ENCODE data around the gene LYG1. TPM values are rescaled to one million over a fixed set of nuclear protein-coding genes. Genes with fewer than 3 reads are reported as not detected.

LYG1 gene
- total RNA-seq, 1 experiment from 2014 or later, result not detected

GRCh38 chr2:99275882-99276281, 25.1 kb downstream of the LYG1 start:
- no peak for DNase-seq (ENCODE audit: low spot score)

- DNase-seq (ENCODE audit: low spot score), result no peak
Observed at GRCh38 chr2:99261242-99261641, 39.8 kb downstream of the LYG1 start.

GRCh38 chr2:99260184-99260583, 40.8 kb downstream of the LYG1 start:
- no peak for DNase-seq (ENCODE audit: low spot score)

GRCh38 chr2:99259465-99259864, 41.5 kb downstream of the LYG1 start:
- DNase-seq (ENCODE audit: low spot score), result no peak

GRCh38 chr2:99256677-99257076, 44.3 kb downstream of the LYG1 start:
- DNase-seq (ENCODE audit: low spot score), result no peak

GRCh38 chr2:99255491-99256318, 45.3 kb downstream of the LYG1 start, which contains the start of gene LYG2:
Gene LYG2, minus strand, starts transcription at chr2:99255666. Its CDS starts 1,406 bp downstream, at chr2:99254260.
- no peak for DNase-seq (ENCODE audit: low spot score)

- DNase-seq (ENCODE audit: low spot score), result no peak
Observed at GRCh38 chr2:99249951-99250350, 51.0 kb downstream of the LYG1 start.

GRCh38 chr2:99242151-99242550, 58.8 kb downstream of the LYG1 start:
- no peak for DNase-seq (ENCODE audit: low spot score)

- no peak for DNase-seq (ENCODE audit: low spot score)
Observed at GRCh38 chr2:99240431-99240830, 60.6 kb downstream of the LYG1 start.

GRCh38 chr2:99238599-99238998, 62.4 kb downstream of the LYG1 start:
- DNase-seq (ENCODE audit: low spot score), result no peak

Other genes starting within 250 kb of the LYG1 start
- gene C2orf15, start 159.5 kb downstream of the LYG1 start, total RNA-seq (2014; rRNA removed; shearing (Covaris generic)), result 1.0 and 1.4 TPM in 2 replicates
- 2.0 and 4.0 TPM in 2 replicates for gene TSGA10, start 146.3 kb downstream of the LYG1 start, total RNA-seq (2014; rRNA removed; shearing (Covaris generic))
- 7.2 and 8.4 TPM in 2 replicates for gene LIPT1, start 146.2 kb downstream of the LYG1 start, total RNA-seq (2014; rRNA removed; shearing (Covaris generic))
- 79.9 and 80.1 TPM in 2 replicates for gene MITD1, start 120.1 kb downstream of the LYG1 start, total RNA-seq (2014; rRNA removed; shearing (Covaris generic))
- gene MRPL30, start 120.0 kb downstream of the LYG1 start, total RNA-seq (2014; rRNA removed; shearing (Covaris generic)), result 53.6 and 67.3 TPM in 2 replicates
- gene LYG2, start 45.5 kb downstream of the LYG1 start, total RNA-seq (2014; rRNA removed; shearing (Covaris generic)), result not detected in 2 replicates
- gene TXNDC9, start 35.1 kb upstream of the LYG1 start, total RNA-seq (2014; rRNA removed; shearing (Covaris generic)), result 197 and 209 TPM in 2 replicates
- 17.2 and 19.1 TPM in 2 replicates for gene EIF5B, start 36.2 kb upstream of the LYG1 start, total RNA-seq (2014; rRNA removed; shearing (Covaris generic))
- 29.2 and 34.1 TPM in 2 replicates for gene REV1, start 188.8 kb upstream of the LYG1 start, total RNA-seq (2014; rRNA removed; shearing (Covaris generic))

All from A172 (cell line).